NCI-H2227 (cell line): Measurements from ENCODE around the gene CERKL.

Experiments
- DNase-seq: peaks from one replicate; lab custom pipeline; 2025; ENCODE audit not compliant: unreplicated experiment; lab: John Stamatoyannopoulos, UW

Gene CERKL

GRCh38 chr2:181628590-181629585 lies 28.0 kb downstream of the CERKL start:
- DNase-seq: no peak

DNA sequence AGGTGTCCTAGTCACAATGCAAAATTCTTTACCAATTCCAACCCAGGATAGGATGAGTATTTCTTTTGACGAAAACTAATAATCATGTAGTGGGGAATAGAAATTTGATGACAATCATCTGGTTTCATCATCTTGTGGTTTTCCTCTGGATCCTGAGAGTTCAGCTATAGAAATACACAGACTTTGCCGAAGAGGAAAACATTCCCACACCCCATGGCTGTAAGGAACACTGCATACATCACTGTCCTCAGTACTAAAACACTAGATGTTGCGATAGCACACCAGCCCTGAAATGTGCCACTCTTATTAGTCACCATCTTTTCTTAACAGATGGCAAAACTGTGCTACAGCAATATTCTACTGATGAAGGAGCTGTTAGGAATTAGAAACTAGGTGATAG lies 29.4 kb downstream of the CERKL start:
- DNase-seq: no peak

GRCh38 chr2:181626671-181627070 lies 30.2 kb downstream of the CERKL start:
- no peak for DNase-seq

DNA sequence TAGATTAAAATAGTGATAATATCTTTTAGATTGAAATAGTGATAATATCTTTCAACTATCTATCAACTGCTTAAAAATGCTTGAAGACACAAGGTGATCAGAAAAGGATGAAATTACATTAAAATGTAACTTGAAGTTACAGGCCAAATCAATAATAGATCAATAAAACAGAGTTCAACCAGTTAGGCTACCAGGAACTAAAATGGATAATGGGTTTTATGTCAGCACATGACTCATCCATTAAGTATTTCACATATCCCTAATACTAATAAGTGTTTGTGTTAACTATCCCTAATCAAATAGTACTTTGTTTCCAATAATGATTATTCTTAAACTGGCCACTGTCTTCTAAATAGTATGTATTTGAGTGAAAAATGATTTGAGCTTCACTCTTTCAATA lies 33.7 kb downstream of the CERKL start:
- no peak for DNase-seq

DNA sequence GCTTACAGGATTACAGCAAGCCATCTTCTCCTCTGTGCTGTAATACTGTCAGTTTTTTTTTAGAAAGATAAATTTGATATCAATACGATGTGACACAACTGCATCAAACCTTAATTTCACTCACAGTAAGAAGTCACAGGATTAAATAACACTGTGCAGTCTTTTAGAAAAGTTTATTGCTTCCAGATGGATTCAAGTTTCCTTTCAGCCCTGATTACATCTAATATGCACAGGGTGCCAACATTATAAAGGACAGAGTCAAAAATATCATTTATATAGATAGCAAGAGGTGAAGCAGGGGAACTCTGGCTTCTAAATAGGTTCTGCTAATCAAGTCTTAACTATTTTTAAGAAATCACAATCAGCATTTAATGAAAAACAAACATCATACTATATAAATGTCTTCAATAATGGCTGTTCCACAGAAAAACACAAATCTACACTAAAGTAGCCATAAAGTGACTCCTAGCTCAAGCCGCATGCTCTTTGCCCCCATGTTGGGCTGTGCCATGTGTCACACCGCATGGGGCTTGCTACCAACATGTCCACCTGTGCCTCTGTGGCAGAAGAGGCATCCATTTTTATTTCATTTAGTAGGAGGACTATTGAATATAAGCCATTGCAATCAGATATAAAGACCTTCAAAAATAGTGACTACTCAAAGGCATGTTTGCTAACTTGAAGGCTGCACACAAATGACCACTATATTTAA lies 35.0 kb downstream of the CERKL start:
- no peak for DNase-seq

DNA sequence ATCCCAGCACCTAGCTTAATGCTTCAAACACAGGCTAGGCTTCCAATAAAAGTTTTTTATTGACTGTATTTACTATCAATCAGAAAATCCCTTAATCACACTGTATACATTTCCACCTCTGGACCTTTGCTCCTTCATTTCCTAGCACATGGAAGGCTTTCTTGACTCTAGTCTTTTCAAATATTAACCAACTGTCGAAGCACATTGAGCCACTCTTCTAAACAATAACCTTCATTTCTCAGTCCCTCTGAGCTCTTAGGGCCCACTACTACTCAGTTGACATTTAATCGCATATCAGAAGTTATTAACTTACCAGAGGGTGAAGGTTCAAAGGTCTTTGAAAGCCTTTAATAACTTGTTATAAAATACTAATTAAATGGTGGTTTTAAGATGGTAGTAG lies 37.4 kb downstream of the CERKL start:
- DNase-seq: no peak

- DNase-seq: no peak
These were observed 40.2 kb downstream of the CERKL start for GRCh38 chr2:181616715-181617114.

DNA sequence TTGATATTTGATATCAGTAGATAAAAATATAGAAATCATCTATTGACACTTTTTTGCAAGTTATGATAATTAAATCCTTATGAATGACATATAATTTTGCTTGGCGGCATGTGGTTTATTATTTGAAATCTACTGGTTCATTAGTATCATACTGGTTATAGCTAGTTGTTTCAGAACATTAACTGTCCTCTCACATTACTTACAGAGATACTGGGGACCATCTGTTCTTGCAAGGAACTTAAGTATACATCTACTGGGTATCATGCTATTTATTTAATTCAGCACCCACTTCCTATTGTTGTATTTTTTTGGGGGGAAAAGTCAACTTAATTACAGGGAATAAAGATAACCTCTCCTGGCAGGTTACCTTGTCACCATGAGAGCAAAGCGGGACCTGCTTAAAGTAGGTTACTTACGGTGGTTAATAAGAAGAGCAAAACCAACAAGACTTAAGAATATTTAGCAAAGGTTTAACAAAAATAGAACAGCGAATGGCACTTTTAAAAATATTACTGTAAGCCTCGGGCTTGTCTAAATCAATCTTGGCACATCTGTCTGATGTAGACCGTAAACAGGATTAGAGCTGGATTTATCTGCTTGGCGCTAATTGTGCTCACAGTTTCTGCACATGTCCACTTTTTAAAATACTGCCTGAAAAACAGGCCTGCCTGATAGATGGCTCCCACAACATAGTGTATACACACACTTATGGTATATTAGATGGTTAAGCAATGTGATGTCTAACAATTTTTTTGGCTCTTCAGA lies 41.8 kb downstream of the CERKL start:
- DNase-seq: peak; percentile 36

GRCh38 chr2:181613241-181613640 lies 43.7 kb downstream of the CERKL start:
- DNase-seq: no peak

DNA sequence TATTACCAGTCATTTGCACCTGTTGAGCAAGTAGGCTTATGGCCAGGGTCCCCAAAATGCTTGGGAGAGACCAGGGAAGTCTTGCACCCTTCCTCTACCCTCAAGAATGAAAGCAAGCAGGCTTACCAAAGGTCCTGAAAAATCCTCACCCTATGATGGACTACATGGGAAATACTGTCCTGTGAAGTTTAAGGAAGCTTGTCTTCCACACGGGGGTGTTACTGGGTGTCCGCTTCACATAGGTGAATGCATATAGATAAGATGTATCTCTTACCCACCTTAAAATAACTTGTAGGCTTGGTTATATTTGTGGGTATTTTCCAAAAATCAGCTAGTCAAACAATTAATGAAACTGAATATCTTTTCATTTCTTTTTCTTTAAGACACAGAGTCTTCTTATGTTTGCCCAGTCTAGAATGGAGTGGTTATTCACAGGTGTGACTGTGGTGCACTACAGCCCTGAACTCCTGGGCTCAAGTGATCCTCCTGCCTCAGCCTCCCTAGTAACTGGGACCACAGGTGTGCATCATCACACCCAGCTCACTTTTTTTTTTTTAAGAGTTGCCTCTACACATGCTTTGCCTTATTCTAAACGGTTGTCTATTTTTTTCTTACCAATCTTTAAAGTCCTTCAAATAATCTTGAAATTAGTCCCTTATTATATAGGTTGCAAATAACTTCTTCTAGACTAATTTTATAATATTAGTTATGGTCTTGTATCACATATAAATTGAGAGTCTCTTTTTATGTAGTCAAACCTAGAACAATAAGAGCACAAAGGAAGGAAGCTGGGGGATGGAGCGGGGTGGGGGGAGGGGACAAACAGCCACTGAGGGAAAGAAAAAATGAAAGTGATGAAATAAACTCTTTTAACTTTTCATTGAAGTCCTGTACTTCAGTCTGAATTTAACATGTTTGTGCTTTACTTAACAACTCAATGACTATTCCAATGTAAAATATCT lies 49.0 kb downstream of the CERKL start:
- DNase-seq: no peak

DNA sequence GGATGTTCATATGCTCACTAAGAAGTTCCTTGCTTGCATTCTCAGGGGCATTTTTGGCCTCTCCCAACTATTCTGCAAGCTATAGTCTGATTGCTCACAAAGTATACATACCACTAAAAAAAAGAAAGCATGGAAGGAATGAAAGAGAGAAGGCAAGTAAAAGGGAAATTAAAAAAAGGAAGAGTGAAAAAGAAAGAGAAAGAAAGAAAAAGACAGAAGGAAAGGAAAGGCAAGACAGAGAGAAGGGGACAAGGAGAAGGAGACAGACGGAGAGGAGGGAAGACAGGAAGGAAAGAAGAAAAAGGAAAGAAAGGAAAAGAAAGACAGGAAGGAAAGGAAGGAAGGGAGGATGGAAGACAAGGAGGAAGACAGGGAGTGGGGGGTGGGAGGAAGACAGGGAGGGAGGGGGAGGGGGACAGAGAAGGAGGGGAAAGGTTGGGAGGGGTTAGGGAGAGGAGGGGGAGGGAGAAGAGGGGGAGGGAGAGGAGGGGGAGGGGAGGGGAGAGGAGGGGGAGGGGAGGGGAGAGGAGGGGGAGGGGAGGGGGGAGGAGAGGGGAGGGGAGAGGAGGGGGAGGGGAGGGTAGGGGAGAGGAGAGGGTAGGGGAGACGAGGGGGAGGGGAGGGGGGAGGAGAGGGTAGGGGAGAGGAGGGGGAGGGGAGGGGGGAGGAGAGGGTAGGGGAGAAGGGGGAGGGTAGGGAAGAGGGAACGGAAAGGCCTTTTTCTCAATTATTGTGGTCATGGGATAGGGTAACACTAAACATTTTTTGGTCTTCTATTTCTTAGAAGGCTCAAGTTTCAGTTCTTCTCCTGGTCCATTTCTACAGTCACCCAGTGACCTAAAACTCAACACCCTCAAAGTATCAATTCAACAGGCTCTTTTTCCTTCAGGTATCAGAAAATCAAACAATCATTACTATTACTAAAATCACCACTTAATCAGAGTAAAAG lies 50.7 kb downstream of the CERKL start:
- DNase-seq: no peak

GRCh38 chr2:181602017-181602416 lies 54.9 kb downstream of the CERKL start:
- no peak for DNase-seq

DNA sequence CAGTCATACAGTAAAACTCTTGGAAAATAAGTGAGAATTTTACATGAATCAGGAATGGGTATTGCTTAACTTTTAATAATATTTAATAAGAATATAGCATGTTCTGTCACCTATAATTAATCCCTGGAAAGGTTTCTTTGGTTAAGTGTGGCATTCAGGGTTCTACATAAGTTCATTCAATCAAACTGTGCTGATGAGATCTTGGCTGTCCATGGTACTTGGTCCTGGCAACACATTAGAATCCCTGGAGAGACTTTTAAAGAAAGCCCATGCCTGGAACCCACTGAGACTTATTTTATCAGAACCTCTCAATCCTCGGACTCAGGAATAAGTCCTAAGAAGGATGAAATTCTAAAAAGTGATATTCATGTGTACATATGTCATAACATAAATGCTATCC lies 60.3 kb downstream of the CERKL start:
- no peak for DNase-seq

DNA sequence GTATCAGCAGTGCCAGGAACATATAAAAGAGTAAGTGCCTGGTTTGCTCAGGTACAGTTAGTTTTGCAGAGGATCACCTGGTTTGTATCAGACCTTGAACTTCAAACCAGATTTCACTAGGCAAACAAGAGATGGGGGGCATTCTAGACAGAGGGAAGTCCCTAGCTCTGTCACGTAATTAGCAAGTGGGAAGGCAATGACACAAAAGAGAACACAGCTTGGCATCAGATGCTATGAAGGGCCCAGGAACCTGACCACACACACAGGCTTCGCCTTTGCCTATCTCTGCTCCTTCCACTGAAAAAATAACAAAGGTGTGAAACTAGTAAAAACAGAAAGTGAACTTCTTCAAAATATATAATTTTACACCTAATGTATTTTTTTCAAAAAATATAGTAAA lies 62.6 kb downstream of the CERKL start:
- no peak for DNase-seq

DNA sequence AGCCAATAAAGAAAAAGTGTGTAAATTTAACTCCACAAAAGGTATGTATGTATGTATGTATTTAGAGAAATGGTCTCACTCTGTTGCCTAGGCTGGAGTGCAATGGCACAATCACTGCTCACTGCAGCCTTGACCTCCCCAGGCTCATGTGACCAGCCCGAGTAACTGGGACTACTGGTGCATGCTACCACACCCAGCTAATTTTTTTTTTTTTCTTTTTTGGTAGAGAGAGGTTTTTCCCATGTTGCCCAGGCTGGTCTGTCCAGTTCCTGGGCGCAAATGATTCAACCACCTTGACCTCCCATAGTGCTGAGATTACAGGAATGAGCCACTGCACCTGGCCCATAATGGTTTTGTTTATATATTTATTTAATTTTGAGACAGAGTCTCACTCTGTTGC lies 67.1 kb downstream of the CERKL start:
- no peak for DNase-seq

DNA sequence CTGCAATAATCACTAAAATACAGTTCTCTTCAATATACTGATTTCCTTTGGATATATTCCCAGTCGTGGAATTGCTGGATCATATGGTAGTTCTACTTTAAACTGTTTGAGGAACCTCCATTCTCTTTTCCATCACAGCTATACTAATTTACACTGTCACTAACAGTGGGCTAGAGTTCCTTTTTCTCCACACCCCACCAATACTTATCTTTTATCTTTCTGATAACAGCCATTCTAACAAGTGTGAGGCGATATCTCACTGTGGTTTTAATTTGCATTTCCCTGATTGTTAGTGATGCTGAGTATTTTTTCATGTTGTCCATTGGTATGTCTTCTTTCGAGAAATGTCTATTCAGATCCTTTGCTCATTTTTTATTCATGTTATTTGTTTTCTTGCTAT lies 68.4 kb downstream of the CERKL start:
- no peak for DNase-seq

- DNase-seq: peak; percentile 44
These were observed 70.3 kb downstream of the CERKL start for GRCh38 chr2:181586569-181587081.

GRCh38 chr2:181585732-181586131 lies 71.2 kb downstream of the CERKL start:
- no peak for DNase-seq

GRCh38 chr2:181581534-181581933 lies 75.4 kb downstream of the CERKL start:
- DNase-seq: peak; percentile 15
